ENCODE results near the gene SLC44A1.
"Not testable (repeated sequence)": the region's sequence is repeated elsewhere in the genome, so short reads cannot be mapped to it uniquely, and the experiment has no call there.

SLC44A1 gene

DNA sequence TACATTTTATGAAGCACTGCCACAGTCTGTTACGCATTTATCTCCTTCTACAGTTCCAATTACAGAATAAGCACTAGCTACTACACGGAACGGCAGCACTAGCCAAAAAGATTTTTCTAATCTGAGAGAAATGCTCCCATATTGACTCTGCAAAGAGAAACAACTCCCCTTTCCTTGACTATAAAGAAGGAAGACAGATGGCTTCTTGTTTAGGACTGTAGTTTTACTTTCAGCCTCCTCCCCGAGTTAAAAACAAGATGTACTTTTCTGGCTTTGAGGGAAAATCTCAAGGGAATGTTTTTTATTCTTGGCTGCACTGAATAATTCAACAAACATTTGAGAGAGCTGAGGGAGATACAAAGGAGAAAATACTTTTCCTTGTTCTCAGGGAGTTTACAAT is 1.9 kb upstream of the SLC44A1 start:
- DNase-seq (ENCODE audit: low spot score), result no peak

GRCh38 chr9:105243015-105243686 is 1.3 kb upstream of the SLC44A1 start:
- no peak for DNase-seq (ENCODE audit: low spot score)

DNA sequence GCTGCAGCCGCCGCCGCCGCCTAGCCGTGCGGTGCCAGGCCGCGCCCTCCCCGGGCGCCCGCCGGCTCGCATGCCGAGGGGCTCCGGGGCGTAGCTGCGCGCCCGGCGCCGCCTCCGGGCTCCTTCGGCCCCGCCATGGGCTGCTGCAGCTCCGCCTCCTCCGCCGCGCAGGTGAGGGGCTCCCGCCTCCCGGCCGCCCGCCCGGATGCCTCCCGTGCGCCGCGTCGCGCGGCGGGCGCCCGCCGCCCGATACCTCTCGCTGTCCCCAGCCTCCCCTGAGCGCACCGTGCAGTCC is 230 bp downstream of the SLC44A1 start:
- DNase-seq (ENCODE audit: low spot score), result no peak

- peak; percentile 20 for DNase-seq (ENCODE audit: low spot score)
These were observed 809 bp downstream of the SLC44A1 start for GRCh38 chr9:105245029-105245890.

DNA sequence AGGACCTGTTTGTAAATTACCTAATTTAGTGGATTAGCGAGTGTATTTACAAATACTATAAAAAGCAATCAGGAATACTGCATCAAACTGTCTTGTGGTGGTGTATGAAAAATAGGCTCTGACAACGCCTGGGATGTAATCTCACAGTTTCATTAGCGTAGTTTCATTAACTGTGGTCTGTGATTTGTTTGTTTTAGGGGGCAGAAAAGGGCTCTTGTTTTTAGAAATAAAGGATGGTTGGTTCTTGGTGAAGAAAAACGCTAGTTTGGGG is 1.4 kb downstream of the SLC44A1 start:
- no peak for DNase-seq (ENCODE audit: low spot score)

DNA sequence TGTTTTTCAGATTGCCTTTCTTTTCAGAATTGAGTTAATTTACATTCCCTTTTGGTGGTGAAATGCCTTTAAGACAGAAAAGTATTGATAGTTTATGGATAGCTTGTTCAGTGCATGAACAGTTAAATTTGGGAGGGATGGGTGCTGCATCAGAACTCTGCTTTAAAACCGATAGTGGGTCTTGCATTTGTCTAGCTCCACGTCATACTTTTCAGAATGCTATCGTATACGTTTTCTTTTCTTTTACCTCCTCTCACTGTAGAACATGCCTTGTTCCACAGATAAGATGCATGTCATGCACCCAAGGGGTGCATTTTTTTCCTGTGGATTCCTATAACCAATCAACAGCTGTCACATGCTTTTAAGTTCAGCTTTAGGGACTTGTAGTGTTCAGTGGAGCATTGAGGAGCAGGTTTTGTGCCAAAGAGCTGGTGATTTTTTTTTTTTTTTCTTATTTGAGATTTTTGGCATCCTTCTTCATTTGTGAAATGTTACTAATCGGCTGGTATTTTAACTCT is 2.3 kb downstream of the SLC44A1 start:
- DNase-seq (ENCODE audit: low spot score), result no peak

DNA sequence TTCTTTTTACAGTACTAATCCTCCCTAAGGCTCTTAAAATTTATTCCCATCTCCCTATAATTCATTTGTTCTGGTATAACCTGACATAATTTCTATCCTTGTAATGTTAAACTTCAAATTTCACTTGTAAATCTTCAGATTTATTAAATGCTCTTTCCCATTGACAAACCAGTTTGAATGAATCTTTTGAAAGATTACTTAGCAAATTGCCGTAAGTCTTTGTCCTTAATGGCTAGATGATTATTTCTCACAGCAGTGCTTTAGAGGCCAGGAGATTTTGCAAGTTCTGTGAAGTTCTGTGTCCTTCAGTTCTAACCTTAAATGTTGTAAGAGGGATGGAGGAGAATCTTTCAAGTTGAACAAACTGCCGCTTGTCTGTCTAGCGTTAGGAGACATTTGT is 4.2 kb downstream of the SLC44A1 start:
- DNase-seq (ENCODE audit: low spot score), result no peak

GRCh38 chr9:105251133-105251532 is 6.7 kb downstream of the SLC44A1 start:
- DNase-seq (ENCODE audit: low spot score), result no peak

DNA sequence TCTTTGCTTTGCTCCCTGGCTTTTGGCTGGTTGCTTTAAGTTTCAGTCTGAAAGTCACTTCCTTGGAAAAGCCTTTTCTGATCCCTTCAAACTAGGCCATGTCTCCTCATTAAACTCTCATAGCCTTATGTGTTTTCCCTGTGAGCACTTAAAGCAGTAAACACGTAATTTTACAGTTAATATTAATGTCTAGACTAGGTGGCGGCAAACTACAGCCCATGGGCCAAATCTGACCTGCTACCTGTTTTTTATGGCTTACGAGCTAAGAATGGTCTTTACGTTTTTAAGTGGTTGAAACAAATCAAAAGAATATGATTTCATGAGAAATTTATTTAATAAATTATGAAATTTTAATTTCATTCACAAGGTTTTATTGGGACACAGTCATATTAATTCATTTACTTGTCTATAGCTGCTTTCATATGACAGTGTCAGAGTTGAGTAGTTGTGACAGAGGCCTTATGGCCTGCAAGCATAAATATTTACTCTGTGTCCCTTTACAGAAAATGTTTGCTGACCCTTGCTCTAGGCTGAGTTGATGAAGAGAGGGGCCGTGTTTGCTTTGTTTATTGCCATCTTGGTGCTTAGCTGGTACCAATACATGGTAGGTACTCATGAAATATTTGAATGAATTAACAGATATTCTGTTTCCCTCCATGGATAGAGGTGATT is 7.4 kb downstream of the SLC44A1 start:
- no peak for DNase-seq (ENCODE audit: low spot score)

DNA sequence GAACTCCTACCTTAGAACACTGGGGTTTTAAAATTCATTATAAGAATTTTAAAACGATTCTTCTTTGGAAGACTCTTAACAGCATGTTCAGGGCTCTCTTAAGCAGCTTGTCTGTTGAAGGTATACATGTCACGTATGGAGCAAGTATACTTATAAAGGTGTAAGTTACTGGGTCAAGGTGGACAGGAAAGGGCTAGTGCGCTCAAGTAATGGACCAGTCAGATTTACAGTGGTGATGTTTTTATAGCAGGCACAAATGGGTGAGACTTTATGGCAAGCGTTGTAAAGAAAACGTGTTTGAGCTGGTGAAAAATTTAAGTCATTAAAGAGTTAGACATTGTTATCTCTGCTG is 7.9 kb downstream of the SLC44A1 start:
- no peak for DNase-seq (ENCODE audit: low spot score)

DNA sequence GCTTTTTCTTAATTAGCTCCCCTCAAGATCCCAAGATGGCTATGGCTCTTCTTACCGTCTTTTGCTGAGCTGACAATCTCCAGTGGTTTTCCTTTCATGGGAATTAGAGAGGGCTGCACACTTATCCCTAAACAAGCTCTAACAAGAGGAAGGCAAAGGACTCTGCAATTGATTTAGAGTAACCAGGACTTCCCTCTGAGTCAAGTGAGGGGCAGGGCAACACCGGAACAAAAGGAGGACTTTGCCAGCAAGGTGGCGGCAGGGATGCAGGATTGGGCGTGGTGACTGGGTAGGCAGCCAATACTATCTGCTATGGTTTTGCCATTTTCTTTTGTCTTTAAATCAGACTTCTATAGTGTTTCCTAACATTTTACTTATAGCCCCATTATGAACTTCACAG is 9.8 kb downstream of the SLC44A1 start:
- DNase-seq (ENCODE audit: low spot score), result no peak

DNA sequence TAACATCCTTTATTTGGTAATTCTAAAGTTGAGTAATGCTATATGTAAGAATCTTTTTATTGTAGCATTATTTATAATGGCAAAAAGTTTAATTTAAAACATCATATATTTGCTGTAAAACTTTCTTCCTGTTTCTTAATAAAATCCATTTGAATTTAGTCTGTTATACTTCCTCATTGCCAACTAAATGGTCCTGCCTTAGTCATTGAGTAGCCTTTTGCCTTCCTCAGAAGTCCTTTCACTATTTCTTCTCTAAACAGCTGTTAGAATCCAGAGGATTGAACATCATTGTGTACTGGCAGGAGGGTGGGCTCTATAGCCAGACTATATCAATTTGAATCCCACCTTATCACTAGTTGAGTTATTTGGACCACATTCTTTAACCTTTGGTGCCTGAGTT is 11.0 kb downstream of the SLC44A1 start:
- no peak for DNase-seq (ENCODE audit: low spot score)

DNA sequence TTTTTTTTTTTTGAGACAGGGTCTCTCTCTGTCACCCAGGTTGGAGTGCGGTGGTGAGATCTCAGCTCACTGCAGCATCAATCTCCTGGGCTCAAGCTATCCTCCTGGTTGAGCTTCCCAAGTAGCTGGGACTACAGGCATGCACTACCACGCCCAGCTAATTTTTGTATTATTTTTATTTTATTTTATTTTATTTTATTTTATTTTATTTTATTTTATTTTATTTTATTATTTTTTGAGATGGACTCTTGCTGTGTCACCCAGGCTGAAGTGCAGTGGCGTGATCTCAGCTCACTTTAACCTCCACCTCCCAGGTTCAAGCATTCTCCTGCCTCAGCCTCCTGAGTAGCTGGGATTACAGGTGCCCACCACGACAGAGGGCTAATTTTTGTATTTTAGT is 12.1 kb downstream of the SLC44A1 start:
- not testable (repeated sequence) for DNase-seq (ENCODE audit: low spot score)

DNA sequence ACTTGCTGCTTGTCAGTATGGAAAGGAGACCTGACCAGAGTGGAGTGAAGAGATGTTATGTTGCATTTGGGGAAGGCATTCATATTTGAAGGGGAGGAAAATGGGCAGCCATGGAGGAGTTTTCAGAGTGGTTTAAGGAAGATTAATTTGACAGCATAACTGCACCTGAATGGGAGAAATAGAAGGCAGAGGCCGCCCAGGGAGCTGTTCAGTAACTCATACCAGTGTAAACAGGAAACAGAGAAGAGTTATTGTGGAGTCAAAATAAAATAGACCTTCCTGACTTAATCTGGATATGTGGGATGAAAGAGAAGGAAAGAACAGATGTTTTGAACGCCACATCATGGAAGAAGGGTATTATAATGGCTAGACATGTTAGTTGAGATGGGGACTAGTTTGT is 13.4 kb downstream of the SLC44A1 start:
- no peak for DNase-seq (ENCODE audit: low spot score)

- DNase-seq (ENCODE audit: low spot score), result no peak
These were observed 13.8 kb downstream of the SLC44A1 start for GRCh38 chr9:105258225-105258737.

GRCh38 chr9:105259274-105259673 is 14.8 kb downstream of the SLC44A1 start:
- DNase-seq (ENCODE audit: low spot score), result no peak

GRCh38 chr9:105259731-105260612 is 15.5 kb downstream of the SLC44A1 start:
- no peak for DNase-seq (ENCODE audit: low spot score)

- no peak for DNase-seq (ENCODE audit: low spot score)
These were observed 18.0 kb downstream of the SLC44A1 start for GRCh38 chr9:105262497-105262896.

- DNase-seq (ENCODE audit: low spot score), result no peak
These were observed 19.9 kb downstream of the SLC44A1 start for GRCh38 chr9:105264380-105264779.

- DNase-seq (ENCODE audit: low spot score), result not testable (repeated sequence)
These were observed 23.8 kb downstream of the SLC44A1 start for GRCh38 chr9:105268254-105268653.

GRCh38 chr9:105269593-105269992 is 25.1 kb downstream of the SLC44A1 start:
- no peak for DNase-seq (ENCODE audit: low spot score)

GRCh38 chr9:105270711-105271110 is 26.3 kb downstream of the SLC44A1 start:
- no peak for DNase-seq (ENCODE audit: low spot score)

Data from CD4-positive, alpha-beta T cell treated with Interleukin-15 for 4 hours (primary cell).